ENCODE data around the gene CFAP99.
A peak's percentile ranks its signal among the peaks of the same experiment; 100 is the strongest.
"Not testable (repeated sequence)": the region's sequence is repeated elsewhere in the genome, so short reads cannot be mapped to it uniquely, and the experiment has no call there.

Gene CFAP99

DNA sequence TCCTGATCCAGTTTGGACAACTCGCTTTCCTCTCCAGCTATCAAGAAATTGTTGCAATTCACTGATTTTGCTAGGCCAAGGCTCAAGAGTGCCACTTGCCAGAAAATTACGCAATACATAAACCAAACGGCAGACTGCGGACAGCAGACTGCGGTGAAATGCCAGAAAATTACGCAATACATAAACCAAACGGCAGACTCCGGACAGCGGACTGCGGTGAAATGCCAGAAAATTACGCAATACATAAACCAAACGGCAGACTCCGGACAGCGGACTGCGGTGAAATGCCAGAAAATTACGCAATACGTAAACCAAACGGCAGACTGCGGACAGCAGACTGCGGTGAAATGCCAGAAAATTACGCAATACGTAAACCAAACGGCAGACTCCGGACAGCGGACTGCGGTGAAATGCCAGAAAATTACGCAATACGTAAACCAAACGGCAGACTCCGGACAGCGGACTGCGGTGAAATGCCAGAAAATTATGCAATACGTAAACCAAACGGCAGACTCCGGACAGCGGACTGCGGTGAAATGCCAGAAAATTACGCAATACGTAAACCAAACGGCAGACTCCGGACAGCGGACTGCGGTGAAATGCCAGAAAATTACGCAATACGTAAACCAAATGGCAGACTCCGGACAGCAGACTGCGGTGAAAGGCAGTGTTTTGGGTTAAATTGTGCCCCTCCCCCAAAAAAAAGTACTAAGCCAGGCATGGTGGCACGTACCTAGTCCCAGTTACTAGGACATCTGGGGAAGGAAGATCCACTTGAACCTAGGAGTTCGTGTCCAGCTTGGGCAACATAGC lies 11.4 kb downstream of the CFAP99 start:
- DNase-seq, result not testable (repeated sequence)

DNA sequence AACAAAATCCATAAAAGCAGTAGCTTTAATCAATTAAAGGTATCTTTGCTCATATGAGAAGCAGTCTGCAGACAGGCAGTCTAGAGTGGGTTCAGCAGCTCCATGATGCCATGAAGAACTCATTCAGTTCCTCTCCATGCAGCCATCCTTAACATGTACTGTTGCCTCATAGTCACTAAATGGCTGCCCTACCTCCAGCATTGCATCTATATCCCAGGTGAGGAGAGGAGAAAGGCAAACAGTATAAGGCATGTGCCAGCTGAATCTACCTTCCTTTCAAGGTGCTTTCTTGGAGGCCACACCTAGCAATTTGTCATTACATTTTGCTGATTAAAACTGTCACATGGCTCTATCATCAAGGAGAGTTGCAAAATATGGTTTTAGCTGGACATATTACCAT lies 13.2 kb downstream of the CFAP99 start:
- DNase-seq, result no peak

DNA sequence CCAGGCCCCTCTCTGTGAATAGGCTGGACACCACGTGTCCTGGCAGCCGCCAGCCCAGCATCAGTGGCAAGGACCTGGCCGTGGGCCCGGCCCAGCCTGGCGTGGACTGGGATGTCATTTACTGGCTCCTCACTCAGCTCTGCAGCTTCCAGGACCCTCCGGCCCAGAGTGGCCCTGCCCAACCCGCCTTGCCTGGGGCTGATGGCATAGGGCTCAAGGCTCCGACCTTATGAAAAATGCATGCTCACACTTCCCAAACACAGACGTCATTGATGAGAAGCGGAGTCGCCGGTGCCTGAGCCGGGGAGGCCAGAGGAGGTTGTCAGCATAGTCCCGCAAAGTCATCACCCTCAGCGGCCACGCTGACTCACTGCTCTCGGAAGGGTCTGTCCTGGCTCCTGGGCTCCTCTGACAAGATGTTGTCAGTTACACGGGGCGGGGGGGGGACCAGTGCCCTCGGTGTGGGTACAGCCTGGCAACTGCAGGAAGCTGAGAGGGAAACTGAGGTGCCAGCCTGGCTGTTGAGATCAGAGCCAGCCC lies 14.3 kb downstream of the CFAP99 start:
- peak; percentile 47 to 69 (median 58) for DNase-seq

DNA sequence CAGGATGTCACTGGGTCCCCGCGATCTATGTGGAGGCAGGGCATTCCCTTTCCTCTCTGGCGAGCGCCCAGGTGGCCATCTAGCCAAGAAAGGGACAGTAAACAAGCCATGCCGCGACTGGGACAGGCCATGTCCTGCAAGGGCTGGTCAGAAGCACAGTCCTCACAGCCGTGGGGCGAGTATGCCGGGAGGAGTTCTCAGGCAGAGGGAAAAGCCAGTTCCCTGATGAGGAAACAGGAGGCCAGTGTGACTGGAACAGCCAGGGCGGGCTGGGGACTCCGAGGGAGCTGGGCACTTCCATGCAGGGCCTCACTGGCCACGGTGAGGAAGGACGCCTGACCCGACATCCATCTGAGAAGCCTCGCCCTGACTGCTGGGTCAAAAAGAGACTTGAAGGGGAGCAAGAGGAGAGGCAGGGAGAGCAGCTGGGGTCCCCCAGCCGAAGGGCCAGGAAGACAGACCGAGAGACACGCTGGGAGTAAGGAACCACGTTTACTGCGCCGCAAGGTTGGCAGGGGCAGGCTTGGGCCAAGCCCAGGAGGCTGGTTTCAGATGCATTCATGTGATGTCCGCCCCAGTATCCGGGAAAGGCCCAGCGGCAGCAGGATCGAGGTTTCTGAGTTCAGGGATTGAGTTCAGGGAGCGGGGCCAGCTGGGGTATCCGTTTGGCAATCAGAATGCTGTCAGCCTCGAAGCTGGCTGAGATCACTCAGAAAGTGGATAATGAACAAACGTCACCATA lies 15.0 kb downstream of the CFAP99 start:
- DNase-seq, result no peak

DNA sequence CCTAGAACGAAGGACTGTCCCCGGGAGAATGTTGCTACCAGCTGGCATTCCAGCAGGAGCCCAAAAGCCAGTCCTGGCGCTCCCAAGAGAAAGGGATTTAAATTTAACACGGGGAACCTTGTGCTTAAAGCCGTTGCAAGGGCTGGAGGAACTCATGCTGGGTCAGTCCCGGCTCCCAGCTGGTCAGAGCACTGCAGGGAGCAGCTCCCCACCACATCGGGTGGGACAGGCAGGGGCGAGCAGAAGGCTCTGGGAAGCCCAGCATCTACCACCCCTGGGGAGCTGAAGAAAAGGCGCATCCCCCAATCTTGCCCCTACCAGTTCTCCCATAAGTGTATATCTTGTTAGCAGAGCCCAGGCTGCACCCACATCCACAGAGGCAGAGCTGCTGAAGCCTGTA lies 15.7 kb downstream of the CFAP99 start:
- no peak for DNase-seq

DNA sequence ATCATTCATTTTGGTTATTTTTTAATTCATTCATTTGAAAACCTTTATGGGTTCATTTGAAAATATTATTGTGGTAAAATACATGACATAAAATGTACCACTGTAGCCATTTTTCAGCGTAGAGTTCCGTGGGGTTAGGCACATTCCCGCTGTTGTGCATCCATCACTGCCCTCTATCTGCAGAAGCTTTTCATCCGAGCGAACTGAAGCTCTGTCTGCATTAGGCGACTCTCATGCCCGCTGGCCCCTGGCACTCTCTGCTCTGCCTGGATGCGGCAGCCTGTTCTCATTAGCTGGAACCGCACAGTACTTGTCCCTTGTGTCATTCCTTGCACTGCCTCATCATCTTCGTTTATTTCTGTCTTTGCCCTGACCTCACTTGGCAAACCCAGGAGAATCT lies 17.5 kb downstream of the CFAP99 start:
- no peak for DNase-seq

DNA sequence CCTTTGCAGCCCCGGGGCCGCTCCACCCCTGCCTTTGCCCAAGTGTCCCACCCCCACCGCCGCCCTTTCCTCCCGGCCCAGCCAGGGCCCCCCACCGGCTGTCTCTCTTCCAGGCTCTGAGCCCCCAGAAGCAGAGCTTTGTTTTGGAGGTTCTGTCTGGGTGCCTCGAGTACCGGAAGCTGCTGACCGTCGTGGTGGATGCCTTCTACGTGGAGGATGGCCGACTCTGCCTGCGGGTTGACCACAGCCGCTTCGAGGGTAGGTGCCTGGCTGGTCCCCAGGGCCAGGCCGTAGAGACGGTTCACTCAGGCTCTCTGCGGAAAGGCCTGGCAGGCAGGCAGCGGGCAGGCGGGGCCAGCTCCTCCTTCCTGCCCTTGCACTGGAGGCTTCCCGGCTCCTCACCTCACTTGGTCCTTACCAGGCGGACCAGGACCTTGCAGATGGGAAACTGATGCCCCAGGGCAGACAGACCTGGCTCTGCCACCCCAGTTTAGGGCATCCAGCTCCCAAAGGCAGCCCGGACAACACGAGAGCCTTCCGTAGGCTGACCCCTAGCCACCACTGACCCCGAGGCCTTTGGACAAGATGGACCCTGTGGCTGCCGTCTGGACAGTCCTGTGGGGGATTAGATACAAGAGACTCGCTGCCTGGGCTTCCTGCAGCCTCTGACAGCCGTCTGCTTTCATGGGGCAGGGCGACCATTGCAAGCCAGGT lies 18.2 kb downstream of the CFAP99 start:
- DNase-seq, result no peak

DNA sequence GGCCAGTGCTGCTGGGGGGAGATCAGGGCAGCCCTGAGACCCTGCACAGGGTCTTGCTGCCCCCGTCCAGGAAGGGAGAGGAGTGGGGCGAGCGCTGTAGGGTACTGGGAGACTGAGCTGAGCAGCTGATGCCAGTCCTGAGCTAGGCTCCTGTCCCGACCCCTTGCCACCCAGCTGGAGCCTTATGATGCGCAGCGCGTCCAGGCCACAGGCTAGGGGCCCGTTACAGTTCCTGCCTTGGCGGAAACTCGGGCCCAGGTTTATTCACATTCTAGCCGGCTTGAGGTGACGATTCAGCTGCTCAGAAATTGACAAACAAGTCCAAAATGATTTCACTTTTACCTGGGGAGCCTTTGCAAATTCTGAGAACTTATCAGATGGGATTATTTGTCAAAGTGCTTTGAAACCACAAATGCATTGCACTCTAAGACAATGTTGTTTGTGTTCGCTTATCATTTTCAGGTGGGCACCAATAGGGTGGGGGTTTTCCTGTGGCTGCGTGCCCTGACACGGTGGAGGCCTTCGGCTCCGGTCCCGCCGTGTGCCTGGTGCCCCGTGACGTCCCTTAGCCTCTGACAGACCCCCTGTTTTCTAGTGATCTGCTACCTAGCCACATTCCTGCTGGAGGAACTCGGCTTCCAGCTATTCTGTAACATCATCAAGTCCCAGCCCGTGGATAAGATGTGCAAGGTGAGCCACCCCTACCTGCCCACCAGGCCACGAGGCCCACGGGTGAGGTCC lies 18.9 kb downstream of the CFAP99 start:
- no peak for DNase-seq

DNA sequence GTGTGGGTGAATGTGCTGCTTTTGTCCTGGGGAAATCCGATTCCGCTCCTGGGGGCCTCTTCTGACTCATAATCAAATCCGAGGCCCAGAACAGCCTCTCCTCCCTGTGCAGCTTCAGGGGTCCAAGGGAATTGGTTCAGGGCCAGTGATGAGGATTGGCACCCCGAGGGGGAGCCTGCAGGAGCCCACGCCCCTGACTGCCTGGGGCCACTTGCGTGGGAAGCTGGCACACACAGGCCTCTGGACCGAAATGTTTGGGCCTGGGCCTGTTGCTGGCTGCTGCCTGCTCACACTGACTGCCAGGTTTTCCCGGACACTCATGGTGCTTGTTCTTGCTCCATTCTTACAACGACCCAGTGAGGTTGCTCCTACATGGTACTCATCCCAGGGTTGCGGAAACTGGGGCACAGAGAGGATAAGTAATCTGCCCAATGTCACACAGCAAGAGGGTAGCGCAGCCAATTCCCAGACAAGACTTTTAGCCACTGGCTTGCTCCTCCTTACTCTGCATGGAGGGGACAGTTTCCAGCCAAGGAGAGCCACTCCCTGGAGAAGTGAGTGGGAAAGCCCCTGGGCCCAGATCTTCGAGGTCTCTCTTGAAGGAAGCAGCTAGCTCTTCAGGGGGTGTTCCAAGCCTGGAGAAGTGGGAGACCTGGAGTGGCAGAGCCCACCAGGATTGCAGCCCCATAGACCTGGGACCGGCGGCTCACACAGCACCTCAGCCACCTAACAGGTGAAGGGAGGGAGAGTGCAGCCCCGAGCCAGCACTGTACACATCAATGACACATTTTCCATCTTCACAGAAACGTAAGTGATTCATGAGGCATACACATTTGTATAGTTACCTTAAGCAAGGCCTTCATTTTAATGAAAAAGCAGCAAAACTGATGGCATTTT lies 20.3 kb downstream of the CFAP99 start:
- no peak for DNase-seq

DNA sequence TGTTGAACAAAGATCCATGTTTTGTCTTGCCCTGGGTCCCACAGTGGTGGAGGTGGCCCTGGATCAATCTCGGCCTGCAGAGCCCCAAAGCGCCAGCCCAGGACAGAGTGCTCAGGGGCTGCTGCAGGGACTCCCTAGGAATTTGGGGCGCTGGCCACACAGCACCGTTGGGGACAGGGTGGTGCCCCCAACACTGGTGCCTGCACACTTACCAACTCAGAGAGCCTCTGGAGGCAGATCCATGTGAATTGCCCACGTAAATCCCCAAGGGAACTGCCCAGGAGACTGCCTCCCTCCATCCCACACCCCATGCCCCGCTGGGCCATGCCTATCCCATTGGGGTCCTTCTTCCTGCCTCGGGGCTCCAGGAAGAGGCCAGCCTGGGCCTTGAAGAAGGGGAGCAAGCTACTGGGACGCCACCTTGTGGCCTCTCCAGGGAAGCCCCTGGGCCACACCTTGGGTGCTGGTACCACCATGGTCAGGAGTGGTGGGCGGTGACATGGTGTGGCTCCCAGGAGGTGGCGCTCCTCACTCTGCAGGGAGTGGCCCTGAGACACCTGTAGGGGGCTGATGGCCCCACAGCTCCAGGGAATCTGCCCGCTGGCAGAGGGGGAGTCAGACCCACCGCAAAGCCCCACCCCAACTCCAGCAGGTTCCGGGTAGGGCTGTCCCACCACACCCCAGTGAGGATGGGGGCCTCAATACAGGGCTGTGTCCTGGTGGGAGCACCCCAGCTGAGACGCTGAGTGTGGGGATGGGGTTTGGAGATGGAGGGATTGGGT lies 22.8 kb downstream of the CFAP99 start:
- peak; percentile 74 to 87 (median 76) for DNase-seq

DNA sequence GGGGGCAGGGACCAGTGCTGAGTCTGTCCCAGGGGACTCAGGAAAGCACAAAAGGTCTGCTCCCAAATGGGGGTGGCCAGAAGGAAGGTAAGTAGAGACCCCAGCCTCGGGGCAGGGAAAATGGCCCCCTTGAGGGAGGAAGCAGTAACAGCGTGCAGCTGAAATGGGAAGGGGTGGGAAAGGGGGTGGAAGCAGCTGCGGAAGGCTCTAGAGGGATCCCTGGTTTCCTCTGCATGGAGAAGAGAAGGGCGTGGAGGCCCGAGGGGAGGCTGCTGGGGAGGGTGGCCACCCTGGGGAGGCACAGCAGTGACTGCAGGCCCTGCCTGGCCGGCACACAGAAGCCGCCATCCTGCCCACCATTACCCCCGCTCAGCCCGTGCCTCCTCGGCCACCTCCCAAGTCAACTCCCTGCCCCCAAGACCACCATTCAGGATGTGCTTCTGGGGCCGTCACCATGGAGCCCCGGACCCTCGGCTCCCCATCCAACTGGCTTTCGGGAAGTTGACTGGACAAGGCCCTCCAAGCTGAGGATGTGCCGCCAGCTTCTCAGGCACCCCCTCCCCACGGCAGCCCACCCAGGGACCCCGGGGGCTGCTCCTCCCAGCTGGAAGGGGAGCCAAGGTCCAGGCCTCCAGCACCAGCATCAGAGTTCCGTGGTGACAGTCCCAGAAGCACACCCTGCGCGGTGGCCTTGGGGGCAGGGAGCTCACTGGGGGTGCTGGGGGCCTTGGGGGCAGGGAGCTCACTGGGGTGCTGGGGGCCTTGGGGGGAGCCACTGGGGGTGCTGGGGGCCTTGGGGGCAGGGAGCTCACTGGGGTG lies 23.6 kb downstream of the CFAP99 start:
- DNase-seq, result no peak

DNA sequence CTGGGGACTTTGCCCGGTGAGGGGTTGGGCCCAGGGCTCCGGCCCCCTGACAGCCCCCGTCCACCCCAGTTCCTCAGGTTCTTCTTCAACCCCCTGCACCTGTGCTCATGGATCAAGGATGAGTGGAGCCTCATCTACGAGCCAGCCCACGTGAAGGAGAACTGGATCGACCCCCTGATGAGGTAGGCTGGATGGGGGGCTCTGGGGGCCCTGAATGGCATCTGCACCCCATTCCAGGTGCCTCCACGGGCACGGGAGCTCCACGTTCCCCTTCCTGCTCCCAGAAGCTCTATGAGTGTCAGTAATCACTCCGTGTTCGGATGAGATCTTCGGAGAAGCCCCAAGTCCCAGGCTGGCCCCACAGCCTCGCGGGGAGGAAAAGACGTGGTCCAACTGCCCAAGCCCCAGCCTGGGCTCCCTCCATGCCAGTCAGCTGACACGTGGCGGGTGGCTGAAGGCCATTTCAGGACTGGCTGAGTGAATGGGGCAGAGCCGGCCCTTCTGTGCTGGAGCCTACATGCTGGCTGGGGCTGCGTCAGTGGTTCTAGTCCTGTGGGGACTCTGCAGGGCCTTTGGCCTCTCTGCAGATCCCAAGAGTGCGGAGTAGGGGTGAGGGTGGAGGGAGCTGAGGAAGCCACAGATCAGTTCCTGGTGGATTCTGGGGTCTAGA lies 24.4 kb downstream of the CFAP99 start:
- DNase-seq, result no peak

DNA sequence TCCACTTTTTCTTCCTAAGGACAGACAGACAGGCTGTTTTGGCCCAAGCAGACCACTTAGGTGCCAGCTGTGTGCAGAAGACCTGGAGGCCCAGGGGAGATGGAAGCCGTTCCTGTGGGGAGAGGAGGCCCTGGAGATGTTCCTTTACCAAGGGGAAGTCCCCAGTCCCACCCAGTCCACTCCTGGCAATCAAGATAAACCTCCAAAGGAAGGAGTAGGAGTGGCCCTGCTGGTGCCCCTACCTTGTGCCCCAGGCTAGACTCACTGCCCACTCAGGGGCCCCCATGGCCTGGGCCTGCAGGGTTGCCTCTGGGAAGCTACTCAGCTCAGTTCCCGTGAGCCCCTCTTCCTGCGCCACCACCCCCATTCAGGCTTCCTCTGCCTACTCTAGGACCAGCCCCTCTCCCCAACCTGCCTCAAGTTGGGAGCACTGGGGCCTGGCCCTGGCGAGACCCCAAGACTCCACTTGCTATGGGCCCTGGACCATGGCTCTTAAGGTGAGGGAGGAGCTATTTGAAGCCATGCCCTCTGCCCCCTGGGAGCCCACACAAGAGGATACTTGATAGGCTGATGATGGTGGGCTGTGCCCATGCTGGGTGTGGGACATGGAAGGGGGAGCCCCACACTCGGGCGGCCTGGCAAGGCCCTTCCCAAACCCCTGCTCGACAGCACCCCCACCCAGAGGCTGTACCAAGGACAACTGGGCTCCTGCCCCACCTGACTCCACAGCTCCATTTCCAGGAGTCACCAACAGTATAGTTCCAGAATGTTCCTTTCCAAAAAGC lies 25.4 kb downstream of the CFAP99 start:
- DNase-seq, result no peak

DNA sequence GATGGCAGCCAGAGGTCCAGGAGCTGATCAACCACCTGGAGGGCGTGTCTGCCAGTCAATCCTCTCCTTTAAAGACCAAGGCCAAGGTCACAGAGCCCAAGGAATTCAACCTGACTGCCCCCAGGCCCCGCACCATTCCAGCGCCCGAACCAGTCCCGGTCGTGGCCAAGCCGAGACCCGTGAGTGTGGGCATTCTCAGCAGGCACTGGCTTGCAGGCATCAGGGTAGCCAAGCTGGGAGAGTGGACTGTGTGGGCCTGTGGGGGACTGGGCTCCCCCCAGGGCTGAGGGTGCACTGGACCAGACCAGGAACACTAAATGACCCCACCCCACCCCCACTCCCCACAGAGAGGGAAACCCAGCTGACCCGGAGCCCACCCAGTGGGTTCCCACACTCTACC lies 26.4 kb downstream of the CFAP99 start:
- DNase-seq, result no peak

DNA sequence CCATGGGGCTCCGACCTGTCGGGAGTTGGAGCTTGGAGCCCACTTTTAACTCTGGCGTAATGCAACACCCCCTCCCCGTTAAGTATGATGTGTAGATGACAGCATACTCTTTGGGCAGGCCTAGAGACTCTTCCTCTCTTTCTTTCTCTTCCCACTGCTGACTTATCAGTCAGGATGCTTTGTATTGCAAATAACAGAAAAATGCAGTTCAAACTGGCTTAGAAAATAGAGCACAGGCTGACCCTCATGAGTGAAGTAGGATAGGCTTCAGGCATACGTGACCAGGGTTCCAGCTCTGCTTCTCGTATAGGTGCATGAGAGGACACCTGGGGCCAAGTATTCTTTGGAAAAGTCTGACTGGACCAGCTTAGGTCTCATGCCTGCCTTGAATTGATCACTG lies 26.8 kb downstream of the CFAP99 start:
- DNase-seq, result no peak

DNA sequence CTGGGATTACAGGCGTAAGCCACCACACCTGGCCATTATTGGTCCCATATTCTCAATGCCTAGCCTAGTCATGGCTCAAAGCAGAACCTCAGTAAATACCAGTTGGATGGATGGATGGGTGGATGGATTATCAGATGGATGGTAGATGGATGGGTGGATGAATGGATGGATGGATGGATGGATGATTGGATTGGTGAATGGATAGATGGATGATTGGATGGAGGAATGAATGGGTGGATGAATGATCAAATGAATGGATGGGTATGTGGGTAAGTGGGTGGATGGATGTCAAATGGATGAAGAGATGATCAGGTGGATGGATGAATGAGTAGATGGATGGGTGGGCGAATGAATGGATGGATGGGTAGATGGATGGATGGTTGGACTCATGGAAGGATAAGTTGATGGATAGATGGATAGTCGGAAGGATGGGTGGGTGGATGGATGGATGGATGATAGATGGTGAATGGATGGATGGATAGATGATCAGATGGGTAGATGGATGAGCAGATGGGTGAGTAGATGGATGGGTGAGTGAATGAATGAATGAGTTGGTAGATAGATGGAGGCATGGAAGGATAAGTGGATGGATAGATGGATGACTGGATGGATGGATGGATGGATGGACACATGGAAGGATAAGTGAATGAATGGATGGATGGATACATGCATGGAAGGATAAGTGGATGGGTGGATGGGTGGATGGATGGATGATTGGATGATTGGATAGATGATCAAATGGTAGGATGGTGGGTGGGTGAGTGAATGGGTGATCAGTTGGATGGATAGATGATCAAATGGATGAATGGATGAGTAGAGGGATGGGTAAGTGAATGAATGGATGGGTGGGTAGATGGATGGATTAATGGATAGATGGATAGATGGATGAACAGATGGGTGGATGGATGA lies 28.2 kb downstream of the CFAP99 start:
- no peak for DNase-seq

DNA sequence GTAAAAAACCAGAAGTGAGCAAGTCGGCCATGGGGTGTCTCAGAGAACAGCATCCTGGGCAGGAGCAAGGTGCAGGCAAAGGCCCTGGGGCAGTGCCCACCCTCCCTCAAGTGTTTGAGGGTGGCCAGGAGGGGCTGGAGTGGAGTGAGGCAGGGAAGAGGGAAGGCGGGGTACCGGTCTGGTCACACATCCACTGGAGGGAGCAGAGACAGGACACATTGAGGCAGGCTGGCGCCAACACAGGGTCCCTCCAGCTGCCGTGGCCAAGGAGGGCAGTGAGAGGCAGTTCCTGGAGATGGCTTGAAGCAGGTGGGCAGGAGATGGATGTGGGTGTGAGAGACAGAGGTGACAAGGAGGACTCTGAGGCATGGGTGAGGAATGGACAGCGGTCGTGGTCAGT lies 29.8 kb downstream of the CFAP99 start:
- DNase-seq, result no peak

Measured in suppressor macrophage treated with lipopolysaccharide for 1 hour (primary cell).